Activated CD4-positive, alpha-beta T cell treated with anti-CD3 and anti-CD28 coated beads, Interleukin-2, amount 10 ng/mL, durations not matched to agents 24 days and 14 days (primary cell): ENCODE data around the gene GABRB1. TPM values are rescaled to one million over a fixed set of nuclear protein-coding genes. Genes with fewer than 3 reads are reported as not detected.
A peak's percentile ranks its signal among the peaks of the same experiment; 100 is the strongest.

Experiments used
- DNase-seq: peaks from one replicate; pipeline ENCODE4 v3.0.0; 2022
- H3K27ac Mint-ChIP-seq: one replicate; pipeline ENCODE4 v1.8.0; 2022; ENCODE audit warnings: mild to moderate bottlenecking, mixed read lengths
- H3K27me3 Mint-ChIP-seq: one replicate; pipeline ENCODE4 v1.8.0; 2022; ENCODE audit warnings: mixed read lengths
- H3K36me3 Mint-ChIP-seq: one replicate; pipeline ENCODE4 v1.8.0; 2022; ENCODE audit warnings: low read depth, mild to moderate bottlenecking, mixed read lengths
- H3K4me1 Mint-ChIP-seq: one replicate; pipeline ENCODE4 v1.8.0; 2021; ENCODE audit warnings: mixed read lengths
- H3K4me3 Mint-ChIP-seq: one replicate; pipeline ENCODE4 v1.8.0; 2022; ENCODE audit warnings: mild to moderate bottlenecking, moderate library complexity, mixed read lengths
- H3K9me3 Mint-ChIP-seq: one replicate; pipeline ENCODE4 v1.8.0; 2021; ENCODE audit warnings: mixed read lengths
- intact Hi-C: fragments of 100-400 bp; cut with micrococcal nuclease; formaldehyde crosslinking; loops from one replicate; pipeline ENCODE4 v1.15.1; 2023
- total RNA-seq: library from RNA; stranded (reverse); gene quantifications from 2 replicates; pipeline ENCODE4 v1.2.3, GENCODE V29; 2022

Gene GABRB1
- total RNA-seq, result not detected in 2 replicates

DNA sequence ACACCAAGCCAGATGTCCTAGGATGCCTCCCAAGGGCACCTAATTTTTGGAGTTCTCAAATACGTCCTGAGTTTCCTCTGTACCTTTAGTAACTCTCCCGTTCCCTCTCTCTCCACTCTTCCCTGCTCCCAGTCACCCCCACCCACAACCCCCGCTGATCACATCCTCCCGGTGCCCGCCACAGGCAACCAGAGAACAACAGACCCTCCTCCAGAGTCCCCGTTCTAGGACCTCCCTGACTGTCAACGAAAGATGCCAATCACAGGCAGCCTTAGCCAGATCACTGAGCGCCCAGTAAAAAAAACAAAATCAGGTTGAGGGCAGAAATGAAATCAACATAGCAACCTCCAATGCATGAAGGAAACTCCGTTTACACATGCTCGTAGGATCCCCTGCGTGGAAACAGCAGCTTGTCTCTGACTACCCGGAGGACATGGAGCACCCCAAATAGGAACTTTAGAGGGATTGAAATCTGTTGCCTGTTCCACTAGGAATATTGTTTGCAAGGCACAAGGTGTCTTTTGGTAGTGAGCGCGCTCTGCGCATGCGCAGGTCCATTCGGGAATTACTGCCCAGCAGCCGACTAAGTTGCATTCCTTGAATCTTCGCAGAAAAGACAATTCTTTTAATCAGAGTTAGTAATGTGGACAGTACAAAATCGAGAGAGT is at the start of gene GABRB1:
TSS of gene GABRB1 (plus strand) at position 557 of the 668 bp plus-strand sequence.
- Mint-ChIP-seq H3K36me3 (peaks cover 2% of the 10 kb centered on the region), H3K27ac (no peak within 1 kb of the TSS), H3K9me3 (no peaks in the 10 kb centered on the region), H3K4me3 (peak within 1 kb of the TSS; percentile 74), H3K4me1 (peaks cover 17% of the 10 kb centered on the region), H3K27me3 (peaks cover 46% of the 10 kb centered on the region)
- intact Hi-C loops, result loop anchor here (5.0 kb wide), 1 partner anchor 351 kb away; no protein-coding TSS in a partner anchor
- peak; percentile 69 for DNase-seq

DNA sequence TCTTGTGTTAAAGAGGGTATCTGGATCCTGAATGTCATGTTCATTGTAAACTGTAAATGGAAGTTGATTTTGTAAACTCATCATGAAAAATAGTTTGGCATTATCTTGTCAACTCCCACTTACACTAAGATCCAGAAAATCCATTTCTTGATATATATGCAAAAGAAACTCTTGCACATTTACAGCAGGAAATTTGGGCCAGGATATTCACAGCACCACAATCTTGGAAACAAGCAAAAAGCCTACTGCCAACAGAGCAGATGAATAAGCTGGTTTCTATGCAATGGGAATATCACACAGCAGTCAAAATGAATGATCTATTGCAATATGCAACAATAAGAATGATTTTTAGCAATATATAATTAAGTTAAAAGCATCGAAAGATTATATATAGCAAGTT is 46.6 kb upstream of the GABRB1 start:
- no peaks in the 10 kb centered on the region for H3K36me3 Mint-ChIP-seq
- intact Hi-C loops, result no loop called here
- DNase-seq, result no peak
- H3K27me3 Mint-ChIP-seq, result peaks cover 2% of the 10 kb centered on the region
- no peaks in the 10 kb centered on the region for H3K4me1 Mint-ChIP-seq
- H3K4me3 Mint-ChIP-seq, result no peak overlapping the region
- no peak overlapping the region for H3K27ac Mint-ChIP-seq
- no peaks in the 10 kb centered on the region for H3K9me3 Mint-ChIP-seq

DNA sequence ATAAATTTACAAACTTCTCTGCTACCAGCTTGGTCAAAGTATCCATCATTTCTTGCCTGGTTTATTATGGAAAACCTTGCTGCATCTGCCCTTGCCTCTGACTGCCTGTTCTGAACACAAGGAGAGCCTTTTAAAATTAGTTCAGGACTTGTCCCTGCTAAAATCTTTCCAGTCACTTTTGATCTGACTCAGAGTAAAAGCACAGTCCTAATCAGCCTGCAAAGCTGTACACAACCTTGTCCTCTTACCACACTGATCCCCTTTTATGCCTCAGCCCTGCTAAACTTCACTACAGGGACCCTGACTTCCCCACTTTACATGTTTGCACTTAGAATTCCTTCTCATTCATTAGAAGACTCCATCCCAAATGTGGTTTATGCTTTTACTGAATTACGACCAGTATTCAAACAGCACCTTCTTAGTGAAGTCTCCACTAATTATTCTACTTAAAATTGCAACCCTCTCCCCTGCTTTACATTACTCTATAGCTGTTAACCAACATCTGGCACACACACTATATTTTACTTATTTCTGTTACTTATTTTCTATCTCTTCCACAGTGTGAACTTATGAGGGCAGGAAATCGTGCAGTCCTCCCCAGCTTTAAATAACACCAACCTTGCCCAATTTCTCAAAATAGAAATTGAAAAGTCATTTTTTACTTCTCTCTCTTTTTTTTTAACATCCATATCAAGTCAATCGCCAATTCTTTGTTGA is 44.3 kb upstream of the GABRB1 start:
- no peaks in the 10 kb centered on the region for H3K36me3 Mint-ChIP-seq
- no peaks in the 10 kb centered on the region for H3K4me1 Mint-ChIP-seq
- H3K9me3 Mint-ChIP-seq, result no peaks in the 10 kb centered on the region
- no peak for DNase-seq
- H3K27ac Mint-ChIP-seq, result no peak overlapping the region
- intact Hi-C loops, result no loop called here
- peaks cover 9% of the 10 kb centered on the region for H3K27me3 Mint-ChIP-seq
- H3K4me3 Mint-ChIP-seq, result no peak overlapping the region

DNA sequence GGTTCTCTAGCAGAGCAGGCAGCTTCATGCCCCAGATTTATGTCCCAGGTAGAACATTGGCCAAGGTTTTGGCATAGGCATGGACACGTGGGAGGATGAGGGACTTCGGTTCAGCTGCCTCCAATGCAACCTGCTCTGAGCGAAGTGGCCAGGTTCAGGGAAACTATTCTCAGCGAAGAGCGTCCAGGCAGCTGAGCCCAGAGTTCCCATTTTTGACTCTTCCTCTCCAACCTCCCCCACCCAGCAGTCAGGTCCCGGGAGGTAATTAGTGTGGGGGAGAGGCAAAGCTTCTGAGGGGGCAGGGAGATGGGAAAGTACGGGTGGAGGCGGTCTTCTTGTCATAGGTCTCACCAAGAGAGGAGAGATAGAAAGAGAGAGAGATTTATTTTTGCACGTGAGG is 39.0 kb upstream of the GABRB1 start:
- intact Hi-C loops, result no loop called here
- Mint-ChIP-seq H3K27me3 (peaks cover 40% of the 10 kb centered on the region), H3K4me1 (peaks cover 10% of the 10 kb centered on the region), H3K27ac (no peak overlapping the region), H3K4me3 (peak overlapping the region; percentile 27), H3K36me3 (no peaks in the 10 kb centered on the region), H3K9me3 (no peaks in the 10 kb centered on the region)
- DNase-seq, result no peak

DNA sequence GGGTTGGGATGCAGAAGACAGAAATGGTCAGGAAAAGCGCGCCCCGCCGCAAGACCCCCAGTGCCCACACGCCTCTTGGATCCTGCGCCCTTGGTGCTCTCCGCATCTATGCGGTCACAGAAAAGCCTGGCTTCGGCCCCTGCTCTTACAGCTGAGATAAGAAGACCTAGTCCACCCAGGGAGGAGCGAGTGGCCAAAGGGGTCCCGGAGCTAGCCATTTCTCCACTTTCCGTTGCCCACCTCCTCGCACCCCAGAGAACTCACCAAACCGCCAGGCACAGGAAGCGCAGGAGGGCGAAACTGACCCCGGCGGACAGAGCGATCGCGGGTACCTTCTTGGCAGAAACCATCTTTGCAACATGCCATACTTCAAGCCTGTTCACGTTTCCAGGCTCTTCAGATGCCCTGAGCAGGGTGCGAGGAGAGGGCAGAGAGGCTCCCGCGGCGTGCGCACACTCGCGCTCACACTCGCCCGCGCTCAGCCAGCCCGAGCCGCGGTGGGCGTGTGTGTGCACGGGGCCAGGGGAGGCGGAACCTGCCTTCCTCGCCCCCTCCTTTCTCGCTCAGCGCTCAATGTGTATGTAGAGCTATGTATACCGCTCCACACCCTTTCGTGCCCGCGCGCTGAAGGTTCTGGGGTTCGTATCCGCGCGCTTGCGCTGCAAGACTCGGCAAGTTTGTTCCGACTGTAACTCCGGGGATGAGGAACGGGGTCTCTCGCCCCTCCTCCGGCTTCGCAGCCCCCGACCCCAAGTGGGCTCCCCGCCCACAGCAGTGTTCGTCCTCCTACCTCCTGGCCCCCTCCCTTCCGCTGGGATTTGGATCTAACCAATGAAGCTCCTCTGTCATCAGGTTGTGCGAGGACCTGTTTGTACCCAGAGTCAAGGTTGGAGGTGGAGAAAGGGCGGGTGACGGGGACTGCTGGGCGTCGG is 38.0 kb upstream of the GABRB1 start, which contains the start of gene GABRA4:
TSS of gene GABRA4 (minus strand) at position 507 of the 932 bp plus-strand sequence. CDS start at position 350, 157 bp downstream.
- peaks cover 41% of the 10 kb centered on the region for H3K27me3 Mint-ChIP-seq
- no peak for DNase-seq
- no peak within 1 kb of the TSS for H3K27ac Mint-ChIP-seq
- no peaks in the 10 kb centered on the region for H3K9me3 Mint-ChIP-seq
- peak within 1 kb of the TSS; percentile 49 for H3K4me3 Mint-ChIP-seq
- H3K4me1 Mint-ChIP-seq, result peaks cover 10% of the 10 kb centered on the region
- H3K36me3 Mint-ChIP-seq, result no peaks in the 10 kb centered on the region
- intact Hi-C loops, result no loop called here

DNA sequence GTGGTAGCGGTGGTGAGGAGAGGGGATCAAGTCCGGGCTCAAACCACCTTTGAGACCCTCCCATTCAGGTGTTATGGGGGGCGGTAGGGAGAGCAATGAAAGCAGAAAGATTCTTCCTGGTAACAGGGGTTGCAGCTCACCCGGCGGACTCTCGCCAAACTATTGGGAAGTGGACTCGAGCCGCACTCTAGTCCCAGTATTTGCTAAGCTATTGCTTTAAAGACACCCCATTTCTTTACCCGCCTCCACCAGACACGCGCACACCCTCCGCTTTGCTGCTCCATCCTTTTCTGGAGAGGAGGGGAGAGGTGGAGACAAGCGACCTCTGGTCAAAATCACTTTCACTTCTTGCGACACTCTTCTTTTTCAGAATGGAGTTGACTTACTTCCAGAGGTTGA is 37.4 kb upstream of the GABRB1 start:
- Mint-ChIP-seq H3K27ac (no peak overlapping the region), H3K9me3 (no peaks in the 10 kb centered on the region), H3K36me3 (no peaks in the 10 kb centered on the region), H3K27me3 (peaks cover 39% of the 10 kb centered on the region), H3K4me3 (peak overlapping the region; percentile 49), H3K4me1 (peaks cover 10% of the 10 kb centered on the region)
- DNase-seq, result no peak
- intact Hi-C loops, result no loop called here

DNA sequence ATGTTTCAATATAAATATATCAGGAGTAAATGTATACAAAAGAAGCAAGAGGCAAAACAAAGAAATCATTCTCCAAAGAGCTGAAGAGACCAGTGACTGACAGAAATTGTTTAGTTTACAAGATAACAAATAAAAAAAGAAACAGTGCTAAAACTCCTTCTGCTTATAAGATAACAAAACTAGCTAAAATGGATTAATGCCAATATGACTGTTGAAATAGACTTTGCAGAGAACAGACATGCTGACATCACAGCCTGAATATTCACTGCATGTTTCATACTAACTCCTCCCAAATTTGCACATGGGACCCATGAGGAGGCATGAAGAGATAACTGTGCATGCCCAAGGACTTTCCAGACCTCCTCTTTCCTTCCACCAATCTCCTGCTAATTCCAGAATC is 31.8 kb upstream of the GABRB1 start:
- Mint-ChIP-seq H3K9me3 (no peaks in the 10 kb centered on the region), H3K27ac (no peak overlapping the region), H3K36me3 (no peaks in the 10 kb centered on the region), H3K4me3 (no peak overlapping the region), H3K27me3 (peaks cover 21% of the 10 kb centered on the region), H3K4me1 (no peaks in the 10 kb centered on the region)
- no peak for DNase-seq
- intact Hi-C loops, result no loop called here

DNA sequence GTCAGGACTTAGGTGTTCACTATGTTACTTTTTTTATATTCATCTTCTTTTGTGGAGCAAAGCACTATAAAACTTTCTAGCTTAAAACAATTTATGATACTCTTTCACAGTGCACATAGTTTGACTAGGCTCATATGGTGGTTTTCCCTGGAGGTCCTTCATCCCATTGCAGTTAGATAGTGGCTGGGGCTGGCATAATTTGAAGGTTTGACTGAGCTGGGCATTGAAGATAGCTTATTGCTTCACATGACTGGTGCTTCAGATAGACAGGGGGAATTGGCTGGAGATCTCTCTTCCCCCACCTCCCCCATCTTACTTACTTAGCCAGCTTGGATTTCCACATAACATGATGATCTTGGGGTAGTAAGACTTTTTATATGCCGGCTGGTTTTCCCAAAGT is 31.0 kb upstream of the GABRB1 start:
- peaks cover 13% of the 10 kb centered on the region for H3K27me3 Mint-ChIP-seq
- intact Hi-C loops, result no loop called here
- DNase-seq, result no peak
- H3K36me3 Mint-ChIP-seq, result no peaks in the 10 kb centered on the region
- no peak overlapping the region for H3K4me3 Mint-ChIP-seq
- no peak overlapping the region for H3K27ac Mint-ChIP-seq
- H3K4me1 Mint-ChIP-seq, result no peaks in the 10 kb centered on the region
- no peaks in the 10 kb centered on the region for H3K9me3 Mint-ChIP-seq

DNA sequence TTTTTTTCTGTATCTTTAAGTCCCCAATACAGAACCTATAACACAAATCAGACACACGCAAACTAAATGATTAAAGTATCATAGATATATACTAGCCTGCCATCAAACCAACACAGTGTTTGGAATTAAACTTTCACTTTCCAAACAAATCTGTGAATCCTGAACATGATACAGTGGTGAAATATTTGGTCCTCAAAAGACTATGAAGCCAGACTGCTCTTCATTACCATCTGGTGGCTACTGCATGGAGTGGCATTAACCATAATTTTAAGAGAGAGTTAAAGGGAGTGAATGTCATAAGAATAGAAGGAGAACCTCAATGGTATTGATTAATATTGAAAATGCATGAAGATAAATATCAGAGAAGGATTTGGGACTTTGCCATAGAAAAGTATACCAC is 28.8 kb upstream of the GABRB1 start:
- no peak overlapping the region for H3K4me3 Mint-ChIP-seq
- no peaks in the 10 kb centered on the region for H3K9me3 Mint-ChIP-seq
- H3K36me3 Mint-ChIP-seq, result no peaks in the 10 kb centered on the region
- peaks cover 10% of the 10 kb centered on the region for H3K27me3 Mint-ChIP-seq
- H3K27ac Mint-ChIP-seq, result no peak overlapping the region
- DNase-seq, result no peak
- intact Hi-C loops, result no loop called here
- H3K4me1 Mint-ChIP-seq, result no peaks in the 10 kb centered on the region

DNA sequence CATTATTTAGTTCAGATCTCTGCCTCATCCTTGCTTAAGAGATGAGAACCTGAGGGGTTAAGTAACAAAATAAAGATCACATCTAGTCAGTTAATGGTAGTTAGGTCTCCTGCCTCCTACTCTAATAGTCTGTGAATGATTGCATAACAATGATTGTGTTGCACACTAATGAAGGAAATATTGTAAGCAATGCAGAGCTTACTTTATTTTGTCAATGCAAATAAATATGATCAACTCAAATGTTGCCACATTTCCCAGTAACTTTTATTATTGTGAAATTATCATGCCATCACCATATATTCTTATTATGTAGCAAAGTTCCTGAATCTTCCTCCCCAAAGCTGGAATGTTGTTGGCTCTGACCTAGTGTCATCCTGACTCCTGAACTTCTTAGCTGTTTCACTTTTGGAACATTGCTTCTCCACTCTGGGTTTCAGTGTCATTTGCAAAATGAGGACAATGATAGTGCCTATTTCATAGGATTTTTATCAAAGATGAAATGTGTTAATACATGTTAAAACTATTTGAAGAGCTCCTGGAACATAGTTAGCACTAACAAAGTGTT is 20.9 kb upstream of the GABRB1 start:
- H3K27ac Mint-ChIP-seq, result no peak overlapping the region
- H3K4me3 Mint-ChIP-seq, result peak overlapping the region; percentile 64
- H3K36me3 Mint-ChIP-seq, result peaks cover 6% of the 10 kb centered on the region
- H3K9me3 Mint-ChIP-seq, result peaks cover 11% of the 10 kb centered on the region
- DNase-seq, result no peak
- peaks cover 10% of the 10 kb centered on the region for H3K4me1 Mint-ChIP-seq
- no peaks in the 10 kb centered on the region for H3K27me3 Mint-ChIP-seq
- intact Hi-C loops, result loop anchor here (2.0 kb wide), 1 partner anchor 22 kb away; no protein-coding TSS in a partner anchor

DNA sequence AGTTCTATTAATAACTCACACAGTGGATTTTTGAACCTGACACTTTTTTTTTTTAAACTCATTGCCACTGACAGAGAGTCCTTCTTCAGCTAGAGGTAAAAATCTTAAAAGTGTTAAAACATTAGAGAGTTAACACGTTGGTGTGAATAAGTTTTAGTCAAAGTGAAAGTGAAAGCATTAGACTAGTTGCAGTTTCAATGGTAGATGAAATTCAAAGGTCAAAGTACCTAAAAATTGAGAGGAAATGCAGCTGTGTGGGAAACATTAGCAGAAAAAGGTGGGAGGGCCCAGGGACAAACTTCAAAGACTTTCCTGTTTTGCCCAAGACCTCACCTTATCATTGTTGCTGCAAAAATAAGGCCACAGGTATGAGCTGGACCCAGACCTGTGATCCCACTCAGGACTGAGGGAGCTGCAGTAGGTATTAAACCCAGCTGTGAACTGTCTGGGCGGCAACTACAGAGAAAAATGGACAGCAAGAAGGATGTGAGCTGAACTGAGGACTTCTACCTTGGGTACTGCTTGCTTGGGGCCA is 20.4 kb upstream of the GABRB1 start:
- peaks cover 10% of the 10 kb centered on the region for H3K4me1 Mint-ChIP-seq
- H3K9me3 Mint-ChIP-seq, result peaks cover 11% of the 10 kb centered on the region
- no peak overlapping the region for H3K27ac Mint-ChIP-seq
- peak overlapping the region; percentile 64 for H3K4me3 Mint-ChIP-seq
- no peaks in the 10 kb centered on the region for H3K27me3 Mint-ChIP-seq
- peaks cover 6% of the 10 kb centered on the region for H3K36me3 Mint-ChIP-seq
- DNase-seq, result peak; percentile 73
- intact Hi-C loops, result loop anchor here (2.0 kb wide), 1 partner anchor 22 kb away; no protein-coding TSS in a partner anchor

DNA sequence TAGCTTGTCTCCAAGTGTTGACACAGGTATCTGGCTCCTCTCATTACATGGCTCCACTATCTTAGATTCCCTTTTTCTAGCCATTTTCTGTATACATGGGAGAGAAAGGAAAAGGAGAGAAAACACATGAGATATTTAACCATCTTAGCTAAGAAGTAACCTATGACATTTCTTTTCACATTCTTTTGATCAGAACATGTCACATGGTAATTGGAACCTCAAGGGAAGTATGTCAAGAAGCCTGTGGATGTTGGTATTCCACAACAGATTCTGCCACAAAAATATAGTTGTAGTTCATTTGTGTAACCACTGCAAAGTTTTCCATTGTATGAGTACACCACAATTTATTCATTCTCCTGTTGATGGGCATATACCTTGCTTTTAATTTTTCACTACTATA is 18.7 kb upstream of the GABRB1 start:
- peaks cover 11% of the 10 kb centered on the region for H3K9me3 Mint-ChIP-seq
- intact Hi-C loops, result no loop called here
- peaks cover 10% of the 10 kb centered on the region for H3K4me1 Mint-ChIP-seq
- H3K4me3 Mint-ChIP-seq, result no peak overlapping the region
- H3K36me3 Mint-ChIP-seq, result peaks cover 6% of the 10 kb centered on the region
- no peak overlapping the region for H3K27ac Mint-ChIP-seq
- no peaks in the 10 kb centered on the region for H3K27me3 Mint-ChIP-seq
- DNase-seq, result no peak

DNA sequence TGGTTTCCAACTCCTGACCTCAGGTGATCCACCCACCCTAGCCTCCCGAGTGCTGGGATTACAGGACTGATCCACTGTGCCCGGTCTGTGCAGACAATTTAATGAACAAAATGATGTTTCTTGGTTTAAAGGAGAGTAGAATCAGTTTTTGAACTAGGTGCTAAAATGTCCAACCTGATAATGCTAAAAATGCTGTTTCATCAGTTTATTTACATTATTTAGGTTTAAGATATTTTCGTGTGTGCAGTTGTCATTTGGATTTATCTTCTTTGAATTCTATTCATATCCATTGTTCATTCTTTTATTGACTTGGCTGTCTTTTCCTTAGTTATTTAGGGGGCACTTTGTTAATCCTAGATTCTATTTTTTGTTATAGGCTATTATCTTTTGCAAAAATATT is 18.0 kb upstream of the GABRB1 start:
- Mint-ChIP-seq H3K4me1 (peaks cover 10% of the 10 kb centered on the region), H3K9me3 (peaks cover 11% of the 10 kb centered on the region), H3K27ac (no peak overlapping the region), H3K4me3 (no peak overlapping the region), H3K36me3 (peaks cover 6% of the 10 kb centered on the region), H3K27me3 (no peaks in the 10 kb centered on the region)
- intact Hi-C loops, result no loop called here
- no peak for DNase-seq
